Omental fat pad (tissue), 4 donors: ENCODE data around the gene FAR2. TPM values are rescaled to one million over a fixed set of nuclear protein-coding genes. Genes with fewer than 3 reads are reported as not detected.

Source experiments
- ATAC-seq: fragments of 150-250 bp; one replicate; pipeline ENCODE4 v1.9.1; 2016; ENCODE audit warnings: mild to moderate bottlenecking, moderate library complexity; ENCODE audit not compliant: low FRiP score
- DNase-seq: peaks from one replicate; pipeline ENCODE4 v3.0.0-alpha.2; 2019; ENCODE audit warnings: low spot score
- total RNA-seq, 4 donors: library from RNA; depleted of rRNA; stranded (reverse); fragments of >200 nt; gene quantifications; one replicate each; pipeline ENCODE4 v1.1.0, GENCODE V29; 2016
- TF ChIP-seq, protein P1 (sequence below), 3 donors: fragments of 450-650 bp; IDR thresholded peaks; one replicate each; pipeline ENCODE4 v1.5.1; 2016 to 2017; ENCODE audit warnings: antibody characterized with exemption in 3 of 3, mild to moderate bottlenecking in 3 of 3, moderate library complexity in 2 of 3

Gene FAR2
- total RNA-seq, 4 donors from 2014 or later, result 4.5 to 25.4 (median 18.7) TPM

DNA sequence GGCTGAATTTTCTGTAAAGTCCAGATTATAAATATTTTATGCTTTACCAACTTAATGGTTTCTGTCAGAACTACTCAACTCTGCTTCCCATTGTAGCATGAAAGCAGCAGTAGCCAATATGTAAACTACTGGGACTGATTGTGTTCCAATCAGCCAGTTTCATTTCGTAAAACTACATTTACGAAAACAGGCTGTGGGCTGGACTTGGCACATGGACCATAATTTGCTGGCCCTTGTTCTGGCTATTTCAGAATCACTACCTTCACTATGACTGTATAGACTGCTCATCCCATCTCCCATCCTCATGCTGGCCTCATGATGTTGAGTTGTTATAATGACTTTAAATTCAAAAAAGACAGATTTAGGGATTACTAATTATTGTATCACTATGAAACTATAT lies 38.7 kb downstream of the FAR2 start:
- no peak for ATAC-seq
- TF ChIP-seq, protein P1, sequence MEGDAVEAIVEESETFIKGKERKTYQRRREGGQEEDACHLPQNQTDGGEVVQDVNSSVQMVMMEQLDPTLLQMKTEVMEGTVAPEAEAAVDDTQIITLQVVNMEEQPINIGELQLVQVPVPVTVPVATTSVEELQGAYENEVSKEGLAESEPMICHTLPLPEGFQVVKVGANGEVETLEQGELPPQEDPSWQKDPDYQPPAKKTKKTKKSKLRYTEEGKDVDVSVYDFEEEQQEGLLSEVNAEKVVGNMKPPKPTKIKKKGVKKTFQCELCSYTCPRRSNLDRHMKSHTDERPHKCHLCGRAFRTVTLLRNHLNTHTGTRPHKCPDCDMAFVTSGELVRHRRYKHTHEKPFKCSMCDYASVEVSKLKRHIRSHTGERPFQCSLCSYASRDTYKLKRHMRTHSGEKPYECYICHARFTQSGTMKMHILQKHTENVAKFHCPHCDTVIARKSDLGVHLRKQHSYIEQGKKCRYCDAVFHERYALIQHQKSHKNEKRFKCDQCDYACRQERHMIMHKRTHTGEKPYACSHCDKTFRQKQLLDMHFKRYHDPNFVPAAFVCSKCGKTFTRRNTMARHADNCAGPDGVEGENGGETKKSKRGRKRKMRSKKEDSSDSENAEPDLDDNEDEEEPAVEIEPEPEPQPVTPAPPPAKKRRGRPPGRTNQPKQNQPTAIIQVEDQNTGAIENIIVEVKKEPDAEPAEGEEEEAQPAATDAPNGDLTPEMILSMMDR (IDR thresholded peaks at IDR 0.05), result no peak

DNA sequence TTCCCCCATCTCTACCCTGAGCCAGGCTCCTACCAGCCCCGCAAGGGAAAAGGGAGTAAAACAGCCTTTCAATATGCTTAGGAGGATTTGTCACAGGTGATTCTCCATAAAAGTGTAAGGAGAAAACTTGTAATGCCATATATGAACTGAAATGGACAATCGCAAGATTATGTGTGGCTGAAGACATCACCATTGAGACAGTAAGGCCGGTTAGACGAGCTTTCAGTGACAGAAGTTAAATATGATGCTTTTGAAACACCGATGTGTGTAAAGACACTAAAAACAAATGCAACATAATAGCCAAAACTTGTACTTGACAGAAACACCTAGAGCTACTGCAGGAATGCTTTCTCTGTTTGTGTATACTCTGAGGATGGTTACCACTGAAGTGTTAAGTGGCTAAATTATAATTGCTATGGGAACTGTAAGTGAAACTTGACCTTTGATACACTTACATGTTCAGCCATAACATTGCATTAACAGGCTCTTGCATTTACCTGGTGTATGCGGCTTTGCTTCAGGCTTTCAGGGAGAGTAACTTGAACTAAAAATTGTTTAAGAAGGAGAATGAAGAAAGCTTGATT lies 42.3 kb downstream of the FAR2 start:
- TF ChIP-seq, protein P1 (IDR thresholded peaks at IDR 0.05), result no peak
- ATAC-seq (no peak), DNase-seq (no peak)

More for the DNA sequence above, 38.7 kb downstream of the FAR2 start:
- DNase-seq, result no peak

DNA sequence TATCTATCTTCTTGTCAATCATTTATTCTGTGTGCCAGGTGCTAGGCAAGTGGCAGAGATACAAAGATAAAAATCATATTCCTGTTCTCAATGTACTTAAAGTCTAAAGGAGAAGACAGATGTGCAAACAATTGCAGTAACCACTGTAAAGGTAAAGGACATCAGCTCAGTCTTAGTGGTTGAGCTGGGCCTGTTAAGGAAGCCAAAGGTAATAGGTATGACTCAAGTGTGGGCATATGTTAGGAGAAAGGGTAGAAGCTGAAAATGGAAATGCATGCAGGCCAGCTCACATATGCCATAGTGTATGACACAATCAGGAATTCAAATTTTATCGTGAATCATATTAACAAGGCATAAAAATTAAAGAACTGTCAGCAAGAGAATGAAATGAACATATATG lies 49.8 kb downstream of the FAR2 start:
- DNase-seq (no peak), ATAC-seq (no peak)
- TF ChIP-seq, protein P1 (IDR thresholded peaks at IDR 0.05), result no peak

DNA sequence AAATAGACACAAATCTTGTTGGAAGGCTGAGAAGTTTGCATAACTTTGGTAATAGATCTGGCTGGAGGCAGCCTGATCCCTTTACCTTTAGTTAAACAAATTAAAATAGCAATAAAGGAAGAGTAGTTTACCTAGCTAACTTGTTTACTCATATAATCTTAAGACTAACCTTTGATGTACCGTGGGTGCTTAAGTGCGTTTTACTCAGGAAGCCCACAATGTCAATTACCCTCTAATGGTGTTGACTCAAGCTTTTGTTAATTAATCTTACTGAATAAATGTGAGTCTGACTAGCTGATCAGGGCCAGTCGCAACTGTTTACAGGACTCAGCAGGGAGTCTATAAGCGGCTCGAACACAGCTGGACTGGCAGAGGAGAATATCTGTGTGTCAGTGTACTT lies 51.5 kb downstream of the FAR2 start:
- DNase-seq (no peak), ATAC-seq (no peak)
- TF ChIP-seq, protein P1 (IDR thresholded peaks at IDR 0.05), result no peak

DNA sequence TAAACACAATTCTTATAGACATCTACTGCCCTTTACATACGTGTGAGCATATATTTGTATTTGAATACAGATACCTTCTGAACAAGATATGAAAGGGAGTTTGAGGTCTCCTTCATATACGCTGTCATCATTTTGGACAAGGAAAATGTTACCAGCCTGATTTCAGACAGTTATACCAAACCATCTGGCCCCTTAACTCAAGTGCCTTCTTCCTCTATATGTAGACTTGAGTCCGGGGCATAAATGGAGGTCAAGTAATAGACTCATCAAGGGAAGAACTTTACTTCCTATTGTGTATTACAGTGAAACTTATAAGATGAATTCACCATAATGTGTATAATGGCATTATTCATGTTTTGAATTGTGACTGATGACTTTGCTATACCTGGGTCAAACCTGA lies 52.2 kb downstream of the FAR2 start:
- TF ChIP-seq, protein P1 (IDR thresholded peaks at IDR 0.05), result no peak

DNA sequence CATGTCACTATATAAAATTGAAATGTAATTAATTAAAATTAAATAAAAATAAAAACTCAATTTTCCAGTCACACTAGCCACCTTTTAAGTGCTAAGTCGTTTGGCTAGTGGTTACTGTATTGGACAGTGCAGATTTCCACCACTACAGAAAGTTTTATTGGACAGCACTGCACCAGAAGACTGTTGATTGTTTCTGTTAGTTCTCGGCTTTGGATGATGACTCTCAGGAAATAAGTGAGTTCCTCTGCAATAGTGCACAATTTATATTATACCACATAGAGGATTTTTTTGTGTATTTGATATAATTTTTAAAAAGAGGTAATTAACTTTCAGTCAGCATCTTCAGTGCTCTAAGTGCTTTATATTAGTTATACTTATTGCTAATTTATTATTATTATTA lies 52.7 kb downstream of the FAR2 start:
- ATAC-seq (no peak), DNase-seq (no peak)
- TF ChIP-seq, protein P1 (IDR thresholded peaks at IDR 0.05), result no peak

More for the DNA sequence above, 52.2 kb downstream of the FAR2 start:
- DNase-seq (no peak), ATAC-seq (no peak)

DNA sequence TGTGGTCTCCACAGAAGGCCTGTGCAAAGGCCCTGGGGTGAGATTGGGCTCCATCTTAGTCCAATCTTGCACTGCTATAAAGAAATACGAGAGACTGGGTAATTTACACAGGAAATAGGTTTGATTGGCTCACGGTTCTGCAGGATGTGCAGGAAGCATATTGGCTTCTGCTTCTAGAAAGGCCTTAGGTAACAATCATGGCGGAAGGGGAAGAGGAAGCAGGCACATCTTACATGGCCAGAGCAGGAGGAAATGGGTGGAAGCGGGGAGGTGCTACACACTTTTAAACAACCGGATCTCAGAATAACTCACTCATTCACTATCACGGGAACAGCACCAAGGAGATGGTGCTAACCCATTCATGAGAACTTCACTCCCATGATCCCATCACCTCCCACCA lies 55.4 kb downstream of the FAR2 start:
- TF ChIP-seq, protein P1 (IDR thresholded peaks at IDR 0.05), result no peak
- ATAC-seq (no peak), DNase-seq (no peak)
